Loucy (cell line): Measurements from ENCODE around the gene ADD2.

Experiments used
- H2AFZ ChIP-seq: fragments of 200-600 bp; sonication (generic); 2 replicates; pipeline ENCODE4 v1.6.0; 2016; ENCODE audit warnings: antibody characterized with exemption, mild to moderate bottlenecking, low read length, moderate library complexity
- H3F3A ChIP-seq: fragments of 200-600 bp; 2 replicates; pipeline ENCODE4 v1.6.0; 2016; ENCODE audit warnings: antibody characterized with exemption, low read depth, mild to moderate bottlenecking
- H3K27me3 ChIP-seq: fragments of 200-600 bp; sonication (generic); 2 replicates; pipeline ENCODE4 v1.6.1; 2014; ENCODE audit warnings: low read length, mild to moderate bottlenecking; ENCODE audit not compliant: insufficient read depth, poor library complexity, severe bottlenecking
- H3K36me3 ChIP-seq: fragments of 200-600 bp; sonication (generic); 2 replicates; pipeline ENCODE4 v1.6.1; 2016; ENCODE audit warnings: low read length; ENCODE audit not compliant: insufficient read depth
- H3K4me1 ChIP-seq: fragments of 200-600 bp; sonication (generic); 2 replicates; pipeline ENCODE4 v1.5.1; 2014; ENCODE audit warnings: low read length, mild to moderate bottlenecking; ENCODE audit not compliant: insufficient read depth, poor library complexity, severe bottlenecking
- H3K4me2 ChIP-seq: fragments of 200-600 bp; sonication (generic); 2 replicates; pipeline ENCODE4 v1.6.0; 2014; ENCODE audit warnings: antibody characterized with exemption, low read length, low read depth, mild to moderate bottlenecking; ENCODE audit not compliant: poor library complexity, severe bottlenecking
- H3K4me3 ChIP-seq: fragments of 200-600 bp; sonication (generic); 2 replicates; pipeline ENCODE4 v1.5.1; 2014; ENCODE audit warnings: low read length, mild to moderate bottlenecking, mixed read lengths; ENCODE audit not compliant: poor library complexity, severe bottlenecking
- H3K79me2 ChIP-seq: fragments of 200-600 bp; sonication (generic); 2 replicates; pipeline ENCODE4 v1.6.1; 2014; ENCODE audit warnings: low read length; ENCODE audit not compliant: insufficient read depth
- H3K9ac ChIP-seq: fragments of 200-600 bp; sonication (generic); 2 replicates; pipeline ENCODE4 v1.6.0; 2014; ENCODE audit warnings: mild to moderate bottlenecking, low read depth, low read length, moderate library complexity; ENCODE audit not compliant: poor library complexity, severe bottlenecking
- H3K9me2 ChIP-seq: fragments of 200-600 bp; sonication (generic); replicated peaks from 2 replicates; pipeline ENCODE4 v1.6.1; 2016; ENCODE audit warnings: low read depth, low read length, mixed read lengths
- H3K9me3 ChIP-seq: fragments of 200-600 bp; sonication (generic); 2 replicates; pipeline ENCODE4 v1.6.1; 2014; ENCODE audit warnings: mild to moderate bottlenecking, antibody characterized with exemption, low read length, low read depth; ENCODE audit not compliant: insufficient read depth
- H4K20me1 ChIP-seq: fragments of 200-600 bp; sonication (generic); 2 replicates; pipeline ENCODE4 v1.6.0; 2014; ENCODE audit warnings: antibody characterized with exemption, low read length, mild to moderate bottlenecking; ENCODE audit not compliant: insufficient read depth, poor library complexity, severe bottlenecking
- CTCF ChIP-seq: fragments of 200-600 bp; sonication (generic); conservative IDR thresholded peaks from 2 replicates; pipeline ENCODE4 v1.5.1; 2014; ENCODE audit warnings: mild to moderate bottlenecking, antibody characterized with exemption, low read length
- EZH2phosphoT487 ChIP-seq: fragments of 200-600 bp; IDR thresholded peaks from 2 replicates; pipeline ENCODE4 v1.6.1; 2018; ENCODE audit warnings: antibody characterized with exemption, mild to moderate bottlenecking, moderate library complexity, borderline replicate concordance

Gene ADD2

GRCh38 chr2:70716951-70717350, 51.0 kb downstream of the ADD2 start:
- Histone ChIP-seq H3F3A (no peaks in the 10 kb centered on the region), H3K9ac (no peak overlapping the region)

GRCh38 chr2:70716131-70716743, 51.8 kb downstream of the ADD2 start:
- no peaks in the 10 kb centered on the region for H3K4me1 ChIP-seq
- H3K36me3 ChIP-seq, result no peaks in the 10 kb centered on the region
- no peak overlapping the region for H3K4me3 ChIP-seq
- H3K27me3 ChIP-seq, result no peaks in the 10 kb centered on the region
- no peaks in the 10 kb centered on the region for H4K20me1 ChIP-seq
- H3K4me2 ChIP-seq, result no peak overlapping the region
- TF ChIP-seq CTCF (no peak), EZH2phosphoT487 (no peak)
- H3K9me2 ChIP-seq, result no peaks in the 10 kb centered on the region
- no peaks in the 10 kb centered on the region for H3K79me2 ChIP-seq
- H3K9me3 ChIP-seq, result no peaks in the 10 kb centered on the region
- no peak overlapping the region for H3K9ac ChIP-seq
- H3F3A ChIP-seq, result no peaks in the 10 kb centered on the region
- no peak overlapping the region for H2AFZ ChIP-seq

More at GRCh38 chr2:70716951-70717350, 51.0 kb downstream of the ADD2 start:
- Histone ChIP-seq H3K9me2 (no peaks in the 10 kb centered on the region), H3K36me3 (no peaks in the 10 kb centered on the region), H3K4me3 (no peak overlapping the region), H3K9me3 (no peaks in the 10 kb centered on the region), H2AFZ (no peak overlapping the region), H3K79me2 (no peaks in the 10 kb centered on the region), H3K27me3 (no peaks in the 10 kb centered on the region), H3K4me1 (no peaks in the 10 kb centered on the region), H3K4me2 (no peak overlapping the region), H4K20me1 (no peaks in the 10 kb centered on the region)
- TF ChIP-seq EZH2phosphoT487, result no peak

- H3K9ac ChIP-seq, result no peak overlapping the region
- H3K4me2 ChIP-seq, result no peak overlapping the region
- no peaks in the 10 kb centered on the region for H3K9me3 ChIP-seq
- no peak for TF ChIP-seq EZH2phosphoT487
- no peaks in the 10 kb centered on the region for H3K36me3 ChIP-seq
- H3K27me3 ChIP-seq, result no peaks in the 10 kb centered on the region
- H4K20me1 ChIP-seq, result no peaks in the 10 kb centered on the region
- no peak overlapping the region for H2AFZ ChIP-seq
- H3F3A ChIP-seq, result no peaks in the 10 kb centered on the region
- H3K79me2 ChIP-seq, result no peaks in the 10 kb centered on the region
- no peaks in the 10 kb centered on the region for H3K9me2 ChIP-seq
- H3K4me3 ChIP-seq, result no peak overlapping the region
- H3K4me1 ChIP-seq, result no peaks in the 10 kb centered on the region
Observed at GRCh38 chr2:70715071-70715985, 52.7 kb downstream of the ADD2 start.

- no peak for TF ChIP-seq CTCF
- TF ChIP-seq EZH2phosphoT487, result no peak
- Histone ChIP-seq H3F3A (no peaks in the 10 kb centered on the region), H3K9me3 (no peaks in the 10 kb centered on the region), H3K4me3 (no peak overlapping the region), H2AFZ (no peak overlapping the region), H3K9me2 (no peaks in the 10 kb centered on the region), H3K9ac (no peak overlapping the region), H4K20me1 (no peaks in the 10 kb centered on the region), H3K27me3 (no peaks in the 10 kb centered on the region), H3K4me1 (no peaks in the 10 kb centered on the region), H3K36me3 (no peaks in the 10 kb centered on the region), H3K4me2 (no peak overlapping the region), H3K79me2 (no peaks in the 10 kb centered on the region)
Observed at GRCh38 chr2:70714141-70714905, 53.7 kb downstream of the ADD2 start.
